ENCODE data around the gene GDPGP1. TPM values are rescaled to one million over a fixed set of nuclear protein-coding genes. Genes with fewer than 3 reads are reported as not detected.
A peak's percentile ranks its signal among the peaks of the same experiment; 100 is the strongest.
"Not testable (repeated sequence)": the region's sequence is repeated elsewhere in the genome, so short reads cannot be mapped to it uniquely, and the experiment has no call there.

The GDPGP1 gene
- total RNA-seq, 1 donor from 2014 or later: 9.7 TPM

GRCh38 chr15:90225504-90226234, 8.3 kb upstream of the GDPGP1 start:
- DNase-seq: no peak

- DNase-seq: no peak
Measured at GRCh38 chr15:90227336-90227735, 6.7 kb upstream of the GDPGP1 start.

GRCh38 chr15:90227816-90228772, 5.9 kb upstream of the GDPGP1 start:
- no peak for DNase-seq

GRCh38 chr15:90228960-90229359, 5.0 kb upstream of the GDPGP1 start:
- no peak for DNase-seq

GRCh38 chr15:90230071-90230494, 3.9 kb upstream of the GDPGP1 start:
- DNase-seq: no peak

- no peak for DNase-seq
Measured at GRCh38 chr15:90230610-90231009, 3.4 kb upstream of the GDPGP1 start.

GRCh38 chr15:90231028-90232017, 2.7 kb upstream of the GDPGP1 start:
- no peak for DNase-seq

- DNase-seq: no peak
Measured at GRCh38 chr15:90232196-90232595, 1.8 kb upstream of the GDPGP1 start.

GRCh38 chr15:90232941-90233386, 1.0 kb upstream of the GDPGP1 start:
- no peak for DNase-seq

- DNase-seq: peak; percentile 97
Measured at GRCh38 chr15:90233387-90234095, 468 bp upstream of the GDPGP1 start, which contains the start of gene CIB1. Gene CIB1 (minus strand): TSS chr15:90233941. CDS start chr15:90233885, 56 bp downstream.

- no peak for DNase-seq
Measured at GRCh38 chr15:90239371-90239770, 5.4 kb downstream of the GDPGP1 start.

GRCh38 chr15:90240856-90241255, 6.8 kb downstream of the GDPGP1 start:
- DNase-seq: no peak

- DNase-seq: no peak
Measured at GRCh38 chr15:90241343-90242192, 7.6 kb downstream of the GDPGP1 start.

- no peak for DNase-seq
Measured at GRCh38 chr15:90243943-90244639, 10.1 kb downstream of the GDPGP1 start.

- no peak for DNase-seq
Measured at GRCh38 chr15:90248789-90249202, 14.8 kb downstream of the GDPGP1 start.

- DNase-seq: peak; percentile 80
Measured at GRCh38 chr15:90249203-90249863, 15.3 kb downstream of the GDPGP1 start, which contains the start of gene TTLL13. Gene TTLL13 (plus strand): TSS chr15:90249556. CDS start chr15:90250631, 1,075 bp downstream.

GRCh38 chr15:90257776-90258175, 23.8 kb downstream of the GDPGP1 start:
- DNase-seq: no peak

GRCh38 chr15:90259524-90259923, 25.5 kb downstream of the GDPGP1 start:
- no peak for DNase-seq

- DNase-seq: not testable (repeated sequence)
Measured at GRCh38 chr15:90260731-90261130, 26.7 kb downstream of the GDPGP1 start.
